Activated naive CD4-positive, alpha-beta T cell treated with anti-CD3 and anti-CD28 coated beads, Interleukin-2, amount 10 ng/mL, durations not matched to agents 7 days and 5 days (primary cell): ENCODE results near the gene PADI1.
"Not testable (repeated sequence)": the region's sequence is repeated elsewhere in the genome, so short reads cannot be mapped to it uniquely, and the experiment has no call there.

Experiments
- CTCF ChIA-PET: fragments of 350-600 bp; sonication (Branson Sonifier 250); formaldehyde crosslinking; loops from one replicate; lab custom pipeline; 2021; ENCODE audit warnings: antibody characterized with exemption; lab: Charles Lee
- DNase-seq: peaks from one replicate; pipeline ENCODE4 v3.0.0-alpha.2; 2020
- H3K27ac Mint-ChIP-seq: one replicate; pipeline ENCODE4 v1.8.0; 2021; ENCODE audit warnings: mild to moderate bottlenecking, moderate library complexity, mixed read lengths
- H3K27me3 Mint-ChIP-seq: one replicate; pipeline ENCODE4 v1.8.0; 2021; ENCODE audit warnings: mild to moderate bottlenecking, mixed read lengths
- H3K36me3 Mint-ChIP-seq: one replicate; pipeline ENCODE4 v1.8.0; 2021; ENCODE audit warnings: mixed read lengths
- H3K4me1 Mint-ChIP-seq: one replicate; pipeline ENCODE4 v1.8.0; 2021; ENCODE audit warnings: mixed read lengths
- H3K4me3 Mint-ChIP-seq: one replicate; pipeline ENCODE4 v1.8.0; 2021; ENCODE audit warnings: mild to moderate bottlenecking, moderate library complexity, mixed read lengths
- H3K9me3 Mint-ChIP-seq: one replicate; pipeline ENCODE4 v1.8.0; 2021; ENCODE audit warnings: mixed read lengths

The PADI1 gene

DNA sequence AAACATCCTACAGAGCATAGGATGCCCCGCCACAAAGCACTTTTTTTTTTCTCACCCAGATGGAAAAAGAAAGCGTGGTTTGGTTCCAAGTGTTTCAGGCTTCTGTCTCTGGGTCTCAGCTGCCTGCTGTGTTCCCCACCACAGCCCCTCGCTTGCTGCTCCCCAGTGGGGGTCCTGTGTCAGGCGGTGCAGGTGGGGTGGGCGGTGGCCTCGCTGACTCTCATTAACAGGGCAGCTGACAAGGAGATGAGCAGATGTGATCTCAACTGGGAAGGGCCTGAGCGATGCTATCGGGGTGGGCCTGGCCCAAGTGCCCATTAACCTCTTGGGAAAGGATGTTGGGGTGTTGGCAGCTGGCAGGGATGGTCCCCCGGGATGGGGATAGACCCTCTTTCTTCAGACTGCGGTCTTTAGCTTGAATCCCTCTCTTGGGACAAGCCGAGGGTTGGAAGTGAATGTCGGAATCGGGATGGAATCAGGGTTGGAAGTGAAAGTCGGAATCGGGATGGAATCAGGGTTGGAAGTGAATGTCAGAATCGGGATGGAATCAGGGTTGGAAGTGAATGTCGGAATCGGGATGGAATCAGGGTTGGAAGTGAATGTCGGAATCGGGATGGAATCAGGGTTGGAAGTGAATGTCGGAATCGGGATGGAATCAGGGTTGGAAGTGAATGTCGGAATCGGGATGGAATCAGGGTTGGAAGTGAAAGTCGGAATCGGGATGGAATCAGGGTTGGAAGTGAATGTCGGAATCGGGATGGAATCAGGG is 36.3 kb downstream of the PADI1 start:
- peaks cover 31% of the 10 kb centered on the region for H3K27me3 Mint-ChIP-seq
- not testable (repeated sequence) for H3K36me3 Mint-ChIP-seq, H3K27ac Mint-ChIP-seq, H3K4me1 Mint-ChIP-seq, DNase-seq, H3K9me3 Mint-ChIP-seq, H3K4me3 Mint-ChIP-seq
- CTCF ChIA-PET, result interaction anchor here (8.0 kb wide), 1 partner anchor 117 kb away, joined by 148 read pairs; no protein-coding TSS in a partner anchor

DNA sequence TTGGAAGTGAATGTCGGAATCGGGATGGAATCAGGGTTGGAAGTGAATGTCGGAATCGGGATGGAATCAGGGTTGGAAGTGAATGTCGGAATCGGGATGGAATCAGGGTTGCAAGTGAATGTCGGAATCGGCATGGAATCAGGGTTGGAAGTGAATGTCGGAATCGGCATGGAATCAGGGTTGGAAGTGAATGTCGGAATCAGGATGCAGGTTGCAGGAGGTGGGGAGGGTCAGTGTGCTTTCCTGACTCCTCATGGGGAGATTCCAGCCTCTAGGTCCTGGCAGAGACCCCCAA is 36.8 kb downstream of the PADI1 start:
- H3K9me3 Mint-ChIP-seq, DNase-seq, H3K4me3 Mint-ChIP-seq, H3K27ac Mint-ChIP-seq, CTCF ChIA-PET, H3K4me1 Mint-ChIP-seq, H3K36me3 Mint-ChIP-seq: not testable (repeated sequence)
- H3K27me3 Mint-ChIP-seq, result peaks cover 31% of the 10 kb centered on the region

DNA sequence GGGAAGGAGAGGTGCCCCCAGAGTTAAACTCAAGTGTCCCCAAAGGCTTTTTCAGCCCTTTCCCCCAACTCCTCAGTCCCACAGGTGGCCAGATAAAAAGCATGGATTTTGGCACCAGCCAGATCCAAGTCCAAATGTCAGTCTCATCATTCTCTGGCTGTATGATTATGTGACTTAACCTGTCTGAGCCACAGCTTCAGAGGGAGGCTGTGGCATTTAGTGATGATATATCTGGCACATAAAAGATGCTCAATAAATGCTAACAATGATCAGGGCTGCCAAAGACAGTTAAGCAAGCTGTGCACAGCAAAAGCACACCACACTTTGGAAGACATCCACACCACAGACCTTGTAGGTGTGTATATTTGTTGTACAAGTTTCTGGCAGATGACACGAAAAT is 38.3 kb downstream of the PADI1 start:
- Mint-ChIP-seq H3K36me3 (no peaks in the 10 kb centered on the region), H3K4me3 (no peak overlapping the region), H3K9me3 (no peaks in the 10 kb centered on the region), H3K27me3 (peaks cover 31% of the 10 kb centered on the region), H3K27ac (no peak overlapping the region), H3K4me1 (no peaks in the 10 kb centered on the region)
- DNase-seq, result no peak
- CTCF ChIA-PET, result no interaction called here

DNA sequence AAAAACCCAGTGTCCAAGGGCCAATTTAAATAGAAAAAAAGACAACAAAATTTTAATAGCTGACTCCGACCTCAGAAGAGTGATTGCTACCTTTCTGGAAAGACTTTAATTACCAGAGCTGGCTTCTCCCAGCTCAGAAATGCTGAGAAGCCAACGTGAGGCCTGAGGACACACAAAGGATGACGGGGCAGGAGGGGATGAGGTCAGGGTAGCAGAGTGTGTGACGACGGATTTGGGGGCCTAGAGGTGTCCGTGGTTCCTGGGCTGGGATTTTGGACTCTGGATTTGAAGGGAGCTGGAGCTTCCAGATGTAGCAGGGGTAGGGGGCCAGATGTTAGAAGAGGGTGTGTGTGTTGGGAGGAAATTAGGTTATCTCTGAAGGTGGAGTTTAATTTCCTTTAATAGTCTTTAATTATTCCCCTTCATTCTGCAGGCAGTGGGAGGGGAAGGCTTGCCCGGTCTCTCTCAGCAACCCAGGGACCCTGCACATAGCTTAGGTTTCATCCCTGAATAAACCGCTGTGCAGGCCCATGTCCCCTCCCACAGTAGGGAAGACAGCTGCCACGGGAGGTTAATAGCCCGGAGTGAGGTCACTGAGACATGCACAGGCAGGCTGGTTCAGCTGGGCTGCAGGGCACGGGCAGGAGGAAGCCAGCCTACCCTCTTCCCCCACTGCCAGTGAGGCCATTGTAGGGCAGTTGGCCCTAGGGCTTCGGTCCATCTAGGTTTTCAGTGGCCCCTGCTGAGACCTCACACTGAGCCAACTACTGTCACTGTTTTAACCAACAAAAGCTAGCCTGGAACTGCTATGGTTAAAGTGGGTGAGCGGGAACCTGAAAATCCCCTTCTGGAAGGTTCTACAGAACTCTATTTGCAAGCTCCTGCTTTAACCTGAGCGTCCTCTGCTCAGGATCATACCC is 40.2 kb downstream of the PADI1 start:
- no peaks in the 10 kb centered on the region for H3K4me1 Mint-ChIP-seq
- CTCF ChIA-PET, result interaction anchor here (1.0 to 1.9 kb wide), 3 partner anchors 9 to 124 kb away, joined by 3 to 10 read pairs (median 8); no protein-coding TSS in a partner anchor
- no peaks in the 10 kb centered on the region for H3K36me3 Mint-ChIP-seq
- H3K27ac Mint-ChIP-seq, result no peak overlapping the region
- H3K4me3 Mint-ChIP-seq, result no peak overlapping the region
- no peak for DNase-seq
- peaks cover 35% of the 10 kb centered on the region for H3K27me3 Mint-ChIP-seq
- H3K9me3 Mint-ChIP-seq, result no peaks in the 10 kb centered on the region

DNA sequence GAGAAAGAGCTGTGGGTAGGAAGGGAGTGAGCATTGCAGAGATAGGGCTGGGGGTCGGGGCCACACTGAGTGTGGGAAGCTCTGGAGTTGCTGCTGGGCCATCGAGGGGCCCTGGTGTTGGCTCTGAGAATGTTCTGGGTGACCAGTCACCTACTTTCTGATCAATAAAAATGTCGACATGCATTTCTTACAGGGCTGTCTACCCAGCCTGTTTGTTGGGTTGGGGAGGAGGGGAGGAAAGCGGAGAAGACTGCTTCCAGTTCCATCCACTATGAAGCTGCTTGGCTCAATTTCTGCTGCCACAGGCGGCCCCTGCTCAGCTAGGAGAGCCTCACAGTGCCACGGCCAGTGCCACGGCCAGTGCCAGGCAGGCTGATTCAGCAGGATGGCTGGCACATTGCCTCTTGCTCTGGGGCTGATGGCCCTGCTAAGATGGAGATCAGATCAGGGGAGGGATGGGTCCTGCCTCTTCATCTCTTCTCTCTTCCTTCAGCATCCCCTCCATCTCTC is 40.9 kb downstream of the PADI1 start:
- CTCF ChIA-PET, result interaction anchor here (1.0 to 1.9 kb wide), 4 partner anchors 9 to 125 kb away, joined by 3 to 10 read pairs (median 8); no protein-coding TSS in a partner anchor
- DNase-seq, result no peak
- Mint-ChIP-seq H3K4me1 (no peaks in the 10 kb centered on the region), H3K27me3 (peaks cover 43% of the 10 kb centered on the region), H3K27ac (no peak overlapping the region), H3K36me3 (no peaks in the 10 kb centered on the region), H3K4me3 (no peak overlapping the region), H3K9me3 (no peaks in the 10 kb centered on the region)

DNA sequence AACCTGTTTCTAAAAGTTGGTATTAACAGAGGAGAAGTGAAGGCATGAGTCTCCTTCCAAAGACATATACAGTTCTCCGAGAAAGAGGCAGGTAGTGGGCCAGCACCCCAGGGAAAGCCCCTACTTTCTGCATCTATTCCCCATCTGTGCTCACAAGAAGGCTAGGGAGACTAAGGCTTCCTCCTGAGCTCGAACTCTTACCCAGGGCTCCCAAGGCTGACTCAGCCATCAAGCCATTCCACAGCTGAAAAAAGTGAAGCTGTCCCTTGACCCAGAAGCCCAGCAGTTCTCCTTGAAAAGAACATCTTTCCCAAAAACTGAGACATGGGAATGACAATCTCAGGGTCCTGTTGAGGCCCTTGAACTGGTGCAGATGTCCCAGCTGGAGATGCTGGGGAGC is 42.0 kb downstream of the PADI1 start:
- DNase-seq, result no peak
- H3K36me3 Mint-ChIP-seq, result no peaks in the 10 kb centered on the region

DNA sequence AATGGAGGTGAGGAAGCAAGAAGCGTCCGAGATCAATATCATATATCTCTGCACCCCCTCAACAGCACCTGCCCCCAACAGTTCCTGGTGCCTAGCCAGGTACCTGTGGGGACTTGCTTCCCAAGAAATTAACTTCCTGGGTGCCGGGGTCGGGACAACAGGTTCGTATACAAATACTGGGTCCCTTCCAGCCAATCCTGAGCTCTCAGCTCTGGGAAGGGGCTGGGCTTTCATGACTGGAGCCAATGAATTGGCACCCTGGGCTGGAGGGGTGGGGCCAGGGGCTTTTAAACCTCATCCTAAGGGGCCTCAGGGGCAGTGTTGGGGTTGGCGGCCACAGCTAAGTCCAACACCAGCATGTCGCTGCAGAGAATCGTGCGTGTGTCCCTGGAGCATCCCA is 43.9 kb downstream of the PADI1 start, which contains the start of gene PADI3:
TSS of gene PADI3 (plus strand) at position 318 of the 400 bp plus-strand sequence. CDS start at position 358, 40 bp downstream.
- H3K9me3 Mint-ChIP-seq, result no peaks in the 10 kb centered on the region
- no peak within 1 kb of the TSS for H3K4me3 Mint-ChIP-seq
- no peaks in the 10 kb centered on the region for H3K36me3 Mint-ChIP-seq
- CTCF ChIA-PET, result interaction anchor here (2.3 kb wide), 1 partner anchor 12 kb away, joined by 7 read pairs; no protein-coding TSS in a partner anchor
- H3K27me3 Mint-ChIP-seq, result peaks cover 52% of the 10 kb centered on the region
- no peak within 1 kb of the TSS for H3K27ac Mint-ChIP-seq
- DNase-seq, result no peak
- no peaks in the 10 kb centered on the region for H3K4me1 Mint-ChIP-seq

More for the DNA sequence above, 42.0 kb downstream of the PADI1 start:
- Mint-ChIP-seq H3K9me3 (no peaks in the 10 kb centered on the region), H3K4me3 (no peak overlapping the region), H3K4me1 (no peaks in the 10 kb centered on the region), H3K27me3 (peaks cover 47% of the 10 kb centered on the region), H3K27ac (no peak overlapping the region)
- CTCF ChIA-PET, result interaction anchor here (1.6 kb wide), 1 partner anchor 10 kb away, joined by 9 read pairs; no protein-coding TSS in a partner anchor

DNA sequence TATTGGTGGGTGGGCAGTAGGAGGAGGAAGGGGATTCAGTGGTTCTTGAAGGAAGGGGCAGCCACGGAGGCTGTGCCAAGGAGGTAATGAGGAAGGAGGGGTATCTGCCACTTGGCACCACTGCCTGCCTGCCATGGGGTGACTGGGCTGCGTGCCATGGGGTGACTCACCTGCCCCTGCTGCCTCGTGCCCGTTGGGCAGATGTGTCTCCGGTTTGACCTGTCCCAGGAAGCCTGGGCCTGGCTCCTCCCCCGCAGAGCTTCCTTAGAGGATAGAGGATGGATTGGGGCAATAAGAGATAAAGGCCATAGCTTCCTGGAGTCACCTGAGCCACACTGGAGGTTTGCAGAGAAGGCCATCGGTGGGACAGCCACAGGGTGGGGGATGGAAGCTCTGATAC is 45.7 kb downstream of the PADI1 start:
- no peaks in the 10 kb centered on the region for H3K9me3 Mint-ChIP-seq
- H3K27ac Mint-ChIP-seq, result no peak overlapping the region
- CTCF ChIA-PET, result interaction anchor here (2.3 kb wide), 1 partner anchor 14 kb away, joined by 7 read pairs; no protein-coding TSS in a partner anchor
- no peaks in the 10 kb centered on the region for H3K4me1 Mint-ChIP-seq
- peaks cover 37% of the 10 kb centered on the region for H3K27me3 Mint-ChIP-seq
- no peak overlapping the region for H3K4me3 Mint-ChIP-seq
- no peaks in the 10 kb centered on the region for H3K36me3 Mint-ChIP-seq
- DNase-seq, result no peak

DNA sequence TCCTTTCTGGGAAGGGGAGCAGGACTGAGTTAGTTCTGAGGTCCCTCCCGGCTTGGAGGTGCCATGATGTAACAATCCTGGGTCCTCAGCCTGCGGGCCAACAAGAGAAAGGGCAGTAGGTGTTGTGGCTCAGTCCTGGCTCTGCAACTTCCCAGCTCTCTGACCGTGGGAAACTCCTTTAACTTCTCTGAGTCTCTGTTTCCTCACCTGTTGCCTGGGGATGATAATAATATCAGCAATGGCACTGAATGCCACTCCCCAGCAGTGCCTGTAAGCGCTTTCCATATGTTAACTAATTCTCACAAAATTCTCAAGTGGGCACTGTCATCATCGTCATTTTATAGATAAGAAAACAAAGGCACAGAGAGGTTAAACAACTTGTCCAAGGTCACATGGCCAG is 46.3 kb downstream of the PADI1 start:
- no peaks in the 10 kb centered on the region for H3K9me3 Mint-ChIP-seq
- H3K27ac Mint-ChIP-seq, result no peak overlapping the region
- H3K4me1 Mint-ChIP-seq, result no peaks in the 10 kb centered on the region
- H3K27me3 Mint-ChIP-seq, result peaks cover 31% of the 10 kb centered on the region
- CTCF ChIA-PET, result no interaction called here
- DNase-seq, result no peak
- H3K4me3 Mint-ChIP-seq, result no peak overlapping the region
- H3K36me3 Mint-ChIP-seq, result no peaks in the 10 kb centered on the region

DNA sequence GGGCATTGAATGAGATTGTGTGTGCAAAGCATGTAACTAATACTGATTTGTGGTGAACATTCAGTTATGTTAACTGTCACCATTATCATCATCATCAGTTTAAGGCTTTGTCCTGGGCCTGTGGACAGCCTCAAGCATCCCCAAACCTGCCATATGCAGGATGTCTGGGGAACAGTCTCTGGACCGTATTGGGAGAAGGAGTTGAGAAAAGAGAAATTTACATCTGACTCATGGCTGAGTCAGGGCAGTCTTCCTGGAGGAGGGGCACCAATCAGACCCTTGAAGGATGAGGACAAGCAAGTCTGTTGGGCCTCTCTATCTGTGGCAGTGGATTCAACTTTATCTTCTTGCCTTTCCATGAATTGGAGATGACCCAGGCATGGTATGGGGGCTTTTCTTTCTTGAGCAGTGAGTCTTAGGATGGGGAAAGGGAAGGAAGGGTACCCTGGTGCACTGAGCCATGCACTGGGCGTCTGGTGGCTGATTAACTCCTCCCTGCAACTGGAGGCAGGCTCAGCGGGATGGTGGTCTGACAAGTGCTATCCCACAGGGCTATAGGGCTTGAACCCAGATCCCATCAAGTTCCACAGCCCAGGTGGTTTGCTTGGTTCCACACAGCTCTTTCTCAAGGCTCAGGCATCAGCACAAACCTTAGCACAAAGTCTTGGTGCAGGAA is 46.9 kb downstream of the PADI1 start:
- DNase-seq, result no peak
- Mint-ChIP-seq H3K9me3 (no peaks in the 10 kb centered on the region), H3K4me3 (no peak overlapping the region), H3K36me3 (no peaks in the 10 kb centered on the region), H3K27me3 (peaks cover 31% of the 10 kb centered on the region), H3K27ac (no peak overlapping the region), H3K4me1 (no peaks in the 10 kb centered on the region)
- CTCF ChIA-PET, result no interaction called here

DNA sequence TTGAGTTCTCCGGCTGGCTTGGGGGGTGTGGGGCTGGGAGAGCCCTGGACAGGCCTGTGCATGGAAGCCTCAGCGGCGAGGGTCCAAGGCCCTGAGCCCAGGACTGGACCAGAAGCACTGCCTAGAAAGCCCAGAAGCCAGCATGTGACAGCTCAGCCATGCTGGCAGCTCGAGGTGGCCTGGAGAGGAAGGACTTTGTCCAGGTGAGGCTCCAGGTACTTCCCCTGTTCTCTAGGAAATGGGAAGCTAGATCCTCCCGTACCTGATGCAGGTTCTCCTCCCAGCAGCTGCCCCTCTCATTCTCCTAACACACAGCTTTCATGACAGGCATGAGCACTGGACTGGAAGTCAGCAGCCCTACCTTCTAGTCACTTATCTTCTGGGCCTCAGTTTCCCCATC is 50.4 kb downstream of the PADI1 start:
- H3K4me3 Mint-ChIP-seq, result no peak overlapping the region
- no peak for DNase-seq
- peaks cover 18% of the 10 kb centered on the region for H3K27me3 Mint-ChIP-seq
- CTCF ChIA-PET, result no interaction called here
- H3K27ac Mint-ChIP-seq, result no peak overlapping the region
- H3K9me3 Mint-ChIP-seq, result no peaks in the 10 kb centered on the region
- H3K4me1 Mint-ChIP-seq, result no peaks in the 10 kb centered on the region
- no peaks in the 10 kb centered on the region for H3K36me3 Mint-ChIP-seq

DNA sequence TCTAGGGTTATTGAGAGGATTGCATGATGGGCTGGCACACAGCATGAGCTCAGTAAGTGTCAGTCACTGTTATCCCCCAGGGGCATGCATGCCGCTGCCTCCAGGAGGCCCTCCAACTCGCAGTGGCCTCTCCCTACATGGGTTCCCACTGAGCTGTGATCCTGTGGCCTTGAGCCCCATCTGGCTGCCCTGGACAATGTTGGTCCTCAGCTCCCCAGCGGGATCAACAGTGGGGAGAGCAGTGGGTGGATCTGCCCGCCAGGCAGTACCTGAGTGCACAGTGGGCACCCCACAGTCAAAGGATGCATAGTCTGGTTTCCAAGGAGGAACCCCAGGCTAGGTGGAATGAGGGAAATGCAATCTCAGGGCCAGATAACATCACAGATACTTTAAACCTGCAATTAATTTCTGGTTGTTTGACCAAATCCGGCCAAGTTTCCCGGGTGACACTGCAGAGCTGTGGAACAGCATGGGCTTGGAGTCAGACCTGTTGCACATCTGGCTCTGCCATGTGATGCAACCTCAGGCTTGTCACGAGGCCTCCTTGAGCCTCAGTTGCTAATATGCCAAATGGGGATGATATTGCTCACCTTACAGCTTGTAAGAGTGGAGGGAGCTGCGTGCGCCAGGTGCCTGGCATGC is 53.3 kb downstream of the PADI1 start:
- CTCF ChIA-PET, result no interaction called here
- Mint-ChIP-seq H3K9me3 (no peaks in the 10 kb centered on the region), H3K4me3 (no peak overlapping the region), H3K27me3 (peaks cover 6% of the 10 kb centered on the region), H3K27ac (no peak overlapping the region), H3K36me3 (no peaks in the 10 kb centered on the region), H3K4me1 (no peaks in the 10 kb centered on the region)
- DNase-seq, result no peak

DNA sequence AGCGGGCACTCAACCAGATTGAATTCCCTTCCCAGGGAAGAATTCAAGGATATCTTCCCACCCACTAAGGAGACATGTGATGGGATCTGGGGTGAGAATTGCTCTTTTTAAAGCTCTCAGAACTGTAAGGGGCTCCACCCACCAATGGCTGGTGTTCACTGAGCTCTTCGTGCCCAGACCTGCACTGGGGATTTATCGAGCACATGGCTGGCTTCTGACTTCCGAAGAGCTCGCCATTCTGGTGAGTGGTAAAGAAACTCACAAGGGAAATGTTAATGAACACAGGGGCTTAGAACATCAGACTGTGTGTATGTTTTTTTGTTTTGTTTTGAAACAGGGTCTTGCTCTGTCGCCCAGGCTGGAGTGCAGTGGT is 53.8 kb downstream of the PADI1 start:
- no peaks in the 10 kb centered on the region for H3K36me3 Mint-ChIP-seq
- H3K27me3 Mint-ChIP-seq, result peaks cover 6% of the 10 kb centered on the region
- CTCF ChIA-PET, result no interaction called here
- H3K9me3 Mint-ChIP-seq, result no peaks in the 10 kb centered on the region
- no peaks in the 10 kb centered on the region for H3K4me1 Mint-ChIP-seq
- no peak overlapping the region for H3K4me3 Mint-ChIP-seq
- H3K27ac Mint-ChIP-seq, result no peak overlapping the region
- DNase-seq, result no peak
